Loucy (cell line): Measurements from ENCODE around the gene GON4L.

Experiments used
- EZH2phosphoT487 ChIP-seq: fragments of 200-600 bp; IDR thresholded peaks from 2 replicates; pipeline ENCODE4 v1.6.1; 2018; ENCODE audit warnings: antibody characterized with exemption, mild to moderate bottlenecking, moderate library complexity, borderline replicate concordance
- TF ChIP-seq, protein P1 (sequence below): fragments of 200-600 bp; sonication (generic); conservative IDR thresholded peaks from 2 replicates; pipeline ENCODE4 v1.5.1; 2014; ENCODE audit warnings: mild to moderate bottlenecking, antibody characterized with exemption, low read length

DNA sequence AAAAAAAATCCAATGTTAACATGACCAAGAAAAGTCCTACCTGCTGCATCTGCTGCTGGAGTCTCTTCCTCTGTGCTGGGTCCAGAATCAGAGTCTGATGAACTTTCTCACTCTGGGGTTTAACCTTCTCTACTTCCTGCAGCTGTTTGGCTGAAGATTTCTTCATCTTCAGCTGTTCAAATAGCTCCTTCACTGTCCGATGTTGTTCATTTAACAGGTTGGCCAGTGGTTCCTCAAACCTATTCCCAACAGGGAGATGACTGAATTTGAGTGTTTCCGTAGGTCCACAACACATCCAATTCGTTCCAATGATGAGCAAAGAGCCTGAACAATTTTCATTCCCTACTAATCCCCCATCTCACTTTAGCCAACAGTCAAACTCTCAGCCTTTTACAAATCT lies 79.4 kb downstream of the GON4L start:
- TF ChIP-seq, protein P1, sequence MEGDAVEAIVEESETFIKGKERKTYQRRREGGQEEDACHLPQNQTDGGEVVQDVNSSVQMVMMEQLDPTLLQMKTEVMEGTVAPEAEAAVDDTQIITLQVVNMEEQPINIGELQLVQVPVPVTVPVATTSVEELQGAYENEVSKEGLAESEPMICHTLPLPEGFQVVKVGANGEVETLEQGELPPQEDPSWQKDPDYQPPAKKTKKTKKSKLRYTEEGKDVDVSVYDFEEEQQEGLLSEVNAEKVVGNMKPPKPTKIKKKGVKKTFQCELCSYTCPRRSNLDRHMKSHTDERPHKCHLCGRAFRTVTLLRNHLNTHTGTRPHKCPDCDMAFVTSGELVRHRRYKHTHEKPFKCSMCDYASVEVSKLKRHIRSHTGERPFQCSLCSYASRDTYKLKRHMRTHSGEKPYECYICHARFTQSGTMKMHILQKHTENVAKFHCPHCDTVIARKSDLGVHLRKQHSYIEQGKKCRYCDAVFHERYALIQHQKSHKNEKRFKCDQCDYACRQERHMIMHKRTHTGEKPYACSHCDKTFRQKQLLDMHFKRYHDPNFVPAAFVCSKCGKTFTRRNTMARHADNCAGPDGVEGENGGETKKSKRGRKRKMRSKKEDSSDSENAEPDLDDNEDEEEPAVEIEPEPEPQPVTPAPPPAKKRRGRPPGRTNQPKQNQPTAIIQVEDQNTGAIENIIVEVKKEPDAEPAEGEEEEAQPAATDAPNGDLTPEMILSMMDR: no peak
- TF ChIP-seq EZH2phosphoT487: no peak
